ENCODE measurements around the gene SERPINE2.

DNA sequence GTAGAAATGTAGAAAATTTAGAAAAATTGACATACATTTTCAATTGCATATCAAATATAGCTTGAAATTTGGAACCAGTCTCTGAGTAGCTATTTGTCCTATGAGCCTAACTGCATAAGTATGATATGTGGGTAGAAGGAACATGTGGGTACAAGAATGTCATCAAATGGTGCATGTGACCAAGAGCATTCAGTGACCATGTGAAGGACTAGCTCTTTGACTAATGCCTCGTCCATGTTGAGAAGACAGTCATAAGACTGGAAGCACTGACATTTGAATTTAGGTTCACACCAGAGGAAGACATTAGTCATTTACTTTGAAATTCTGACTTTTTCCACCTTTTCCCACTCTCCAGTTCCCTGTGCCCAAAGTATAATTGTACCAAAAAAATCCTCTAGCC is 69.2 kb downstream of the SERPINE2 start:
- TF ChIP-seq EZH2 (IDR thresholded peaks at IDR 0.05; ENCODE audit: borderline replicate concordance, low read depth, low read length, poor library complexity, severe bottlenecking): no peak
- TF ChIP-seq, protein P1, sequence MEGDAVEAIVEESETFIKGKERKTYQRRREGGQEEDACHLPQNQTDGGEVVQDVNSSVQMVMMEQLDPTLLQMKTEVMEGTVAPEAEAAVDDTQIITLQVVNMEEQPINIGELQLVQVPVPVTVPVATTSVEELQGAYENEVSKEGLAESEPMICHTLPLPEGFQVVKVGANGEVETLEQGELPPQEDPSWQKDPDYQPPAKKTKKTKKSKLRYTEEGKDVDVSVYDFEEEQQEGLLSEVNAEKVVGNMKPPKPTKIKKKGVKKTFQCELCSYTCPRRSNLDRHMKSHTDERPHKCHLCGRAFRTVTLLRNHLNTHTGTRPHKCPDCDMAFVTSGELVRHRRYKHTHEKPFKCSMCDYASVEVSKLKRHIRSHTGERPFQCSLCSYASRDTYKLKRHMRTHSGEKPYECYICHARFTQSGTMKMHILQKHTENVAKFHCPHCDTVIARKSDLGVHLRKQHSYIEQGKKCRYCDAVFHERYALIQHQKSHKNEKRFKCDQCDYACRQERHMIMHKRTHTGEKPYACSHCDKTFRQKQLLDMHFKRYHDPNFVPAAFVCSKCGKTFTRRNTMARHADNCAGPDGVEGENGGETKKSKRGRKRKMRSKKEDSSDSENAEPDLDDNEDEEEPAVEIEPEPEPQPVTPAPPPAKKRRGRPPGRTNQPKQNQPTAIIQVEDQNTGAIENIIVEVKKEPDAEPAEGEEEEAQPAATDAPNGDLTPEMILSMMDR (conservative IDR thresholded peaks at IDR 0.05; ENCODE audit: low read depth, low read length): no peak

All from A673 (cell line).